Measurements from ENCODE around the gene CKLF.

CKLF gene

GRCh38 chr16:66536525-66536924 lies 15.9 kb upstream of the CKLF start:
- H3K27ac ChIP-seq (ENCODE audit: low read depth, low read length), result no peak overlapping the region
- H3K27me3 ChIP-seq (ENCODE audit: insufficient read depth, low read length), result no peaks in the 10 kb centered on the region
- 88% methylated on average over 4 of the region's 4 CpGs for WGBS
- H3K36me3 ChIP-seq (ENCODE audit: insufficient read depth, low read length), result peaks cover 2% of the 10 kb centered on the region; the same call in 1 of the 2 replicates
- no peak overlapping the region for H3K9ac ChIP-seq (ENCODE audit: low read depth, low read length)
- H3K9me3 ChIP-seq (ENCODE audit: insufficient read depth, low read depth, low read length), result no peaks in the 10 kb centered on the region
- H3K4me1 ChIP-seq (ENCODE audit: insufficient read depth, low read length), result peaks cover under 1% of the 10 kb centered on the region; the same call in 1 of the 2 replicates
- H3K4me3 ChIP-seq (ENCODE audit: low read length), result no peak overlapping the region

- 96% methylated on average over 2 of the region's 2 CpGs for WGBS
Measured at GRCh38 chr16:66537236-66537635, 15.1 kb upstream of the CKLF start.

GRCh38 chr16:66538910-66539309 lies 13.5 kb upstream of the CKLF start:
- Histone ChIP-seq H3K4me3 (ENCODE audit: low read length) (no peak overlapping the region), H3K4me1 (ENCODE audit: insufficient read depth, low read length) (peaks cover 11% of the 10 kb centered on the region), H3K27ac (ENCODE audit: low read depth, low read length) (no peak overlapping the region), H3K36me3 (ENCODE audit: insufficient read depth, low read length) (peaks cover 2% of the 10 kb centered on the region; the same call in 1 of the 2 replicates), H3K27me3 (ENCODE audit: insufficient read depth, low read length) (no peaks in the 10 kb centered on the region), H3K9me3 (ENCODE audit: insufficient read depth, low read depth, low read length) (no peaks in the 10 kb centered on the region), H3K9ac (ENCODE audit: low read depth, low read length) (no peak overlapping the region)
- 94% methylated on average over 5 of the region's 5 CpGs for WGBS

More at GRCh38 chr16:66537236-66537635, 15.1 kb upstream of the CKLF start:
- Histone ChIP-seq H3K9ac (ENCODE audit: low read depth, low read length) (no peak overlapping the region), H3K9me3 (ENCODE audit: insufficient read depth, low read depth, low read length) (no peaks in the 10 kb centered on the region), H3K27me3 (ENCODE audit: insufficient read depth, low read length) (no peaks in the 10 kb centered on the region), H3K4me1 (ENCODE audit: insufficient read depth, low read length) (peaks cover 8% of the 10 kb centered on the region), H3K27ac (ENCODE audit: low read depth, low read length) (no peak overlapping the region), H3K36me3 (ENCODE audit: insufficient read depth, low read length) (peaks cover 2% of the 10 kb centered on the region; the same call in 1 of the 2 replicates), H3K4me3 (ENCODE audit: low read length) (no peak overlapping the region)

- Histone ChIP-seq H3K4me1 (ENCODE audit: insufficient read depth, low read length) (peaks cover 11% of the 10 kb centered on the region), H3K27ac (ENCODE audit: low read depth, low read length) (no peak overlapping the region), H3K36me3 (ENCODE audit: insufficient read depth, low read length) (peaks cover 2% of the 10 kb centered on the region; the same call in 1 of the 2 replicates), H3K4me3 (ENCODE audit: low read length) (no peak overlapping the region), H3K9me3 (ENCODE audit: insufficient read depth, low read depth, low read length) (no peaks in the 10 kb centered on the region), H3K27me3 (ENCODE audit: insufficient read depth, low read length) (no peaks in the 10 kb centered on the region), H3K9ac (ENCODE audit: low read depth, low read length) (no peak overlapping the region)
- 94% methylated on average over 3 of the region's 3 CpGs for WGBS
Measured at GRCh38 chr16:66539623-66540469, 12.5 kb upstream of the CKLF start.

- H3K9me3 ChIP-seq (ENCODE audit: insufficient read depth, low read depth, low read length), result no peaks in the 10 kb centered on the region
- peaks cover 11% of the 10 kb centered on the region for H3K4me1 ChIP-seq (ENCODE audit: insufficient read depth, low read length)
- no peaks in the 10 kb centered on the region for H3K36me3 ChIP-seq (ENCODE audit: insufficient read depth, low read length)
- H3K9ac ChIP-seq (ENCODE audit: low read depth, low read length), result 0 out of 2 replicates have a peak overlapping the region, but pooled peaks have one; percentile 2
- H3K27ac ChIP-seq (ENCODE audit: low read depth, low read length), result no peak overlapping the region
- no peak overlapping the region for H3K4me3 ChIP-seq (ENCODE audit: low read length)
- no peaks in the 10 kb centered on the region for H3K27me3 ChIP-seq (ENCODE audit: insufficient read depth, low read length)
- 79% methylated on average over 18 of the region's 18 CpGs for WGBS
Measured at GRCh38 chr16:66541388-66542355, 10.7 kb upstream of the CKLF start.

GRCh38 chr16:66542396-66542795 lies 10.0 kb upstream of the CKLF start:
- H3K27ac ChIP-seq (ENCODE audit: low read depth, low read length), result no peak overlapping the region
- H3K4me1 ChIP-seq (ENCODE audit: insufficient read depth, low read length), result peaks cover 11% of the 10 kb centered on the region
- H3K27me3 ChIP-seq (ENCODE audit: insufficient read depth, low read length), result no peaks in the 10 kb centered on the region
- H3K9me3 ChIP-seq (ENCODE audit: insufficient read depth, low read depth, low read length), result no peaks in the 10 kb centered on the region
- WGBS, result 73% methylated on average over 3 of the region's 3 CpGs
- no peaks in the 10 kb centered on the region for H3K36me3 ChIP-seq (ENCODE audit: insufficient read depth, low read length)
- no peak overlapping the region for H3K4me3 ChIP-seq (ENCODE audit: low read length)
- H3K9ac ChIP-seq (ENCODE audit: low read depth, low read length), result no peak overlapping the region

- Histone ChIP-seq H3K36me3 (ENCODE audit: insufficient read depth, low read length) (no peaks in the 10 kb centered on the region), H3K4me3 (ENCODE audit: low read length) (no peak overlapping the region), H3K4me1 (ENCODE audit: insufficient read depth, low read length) (peaks cover 11% of the 10 kb centered on the region), H3K27ac (ENCODE audit: low read depth, low read length) (no peak overlapping the region), H3K9ac (ENCODE audit: low read depth, low read length) (no peak overlapping the region), H3K27me3 (ENCODE audit: insufficient read depth, low read length) (no peaks in the 10 kb centered on the region), H3K9me3 (ENCODE audit: insufficient read depth, low read depth, low read length) (no peaks in the 10 kb centered on the region)
- WGBS, result 93% methylated on average over 6 of the region's 6 CpGs
Measured at GRCh38 chr16:66543541-66543940, 8.8 kb upstream of the CKLF start.

- H3K4me1 ChIP-seq (ENCODE audit: insufficient read depth, low read length), result peaks cover 14% of the 10 kb centered on the region
Measured at GRCh38 chr16:66544016-66544757, 8.2 kb upstream of the CKLF start.

GRCh38 chr16:66547101-66547989 lies 5.0 kb upstream of the CKLF start:
- Histone ChIP-seq H3K27me3 (ENCODE audit: insufficient read depth, low read length) (no peaks in the 10 kb centered on the region), H3K4me3 (ENCODE audit: low read length) (no peak overlapping the region), H3K9me3 (ENCODE audit: insufficient read depth, low read depth, low read length) (no peaks in the 10 kb centered on the region), H3K36me3 (ENCODE audit: insufficient read depth, low read length) (no peaks in the 10 kb centered on the region), H3K27ac (ENCODE audit: low read depth, low read length) (no peak overlapping the region), H3K4me1 (ENCODE audit: insufficient read depth, low read length) (peaks cover 7% of the 10 kb centered on the region), H3K9ac (ENCODE audit: low read depth, low read length) (no peak overlapping the region)
- 90% methylated on average over 5 of the region's 5 CpGs for WGBS

More at GRCh38 chr16:66544016-66544757, 8.2 kb upstream of the CKLF start:
- 91% methylated on average over 7 of the region's 7 CpGs for WGBS
- H3K9me3 ChIP-seq (ENCODE audit: insufficient read depth, low read depth, low read length), result no peaks in the 10 kb centered on the region
- H3K27ac ChIP-seq (ENCODE audit: low read depth, low read length), result no peak overlapping the region
- H3K9ac ChIP-seq (ENCODE audit: low read depth, low read length), result no peak overlapping the region
- H3K36me3 ChIP-seq (ENCODE audit: insufficient read depth, low read length), result no peaks in the 10 kb centered on the region
- no peaks in the 10 kb centered on the region for H3K27me3 ChIP-seq (ENCODE audit: insufficient read depth, low read length)
- H3K4me3 ChIP-seq (ENCODE audit: low read length), result no peak overlapping the region

GRCh38 chr16:66548068-66548467 lies 4.3 kb upstream of the CKLF start:
- Histone ChIP-seq H3K27me3 (ENCODE audit: insufficient read depth, low read length) (peaks cover 6% of the 10 kb centered on the region), H3K9me3 (ENCODE audit: insufficient read depth, low read depth, low read length) (no peaks in the 10 kb centered on the region), H3K36me3 (ENCODE audit: insufficient read depth, low read length) (no peaks in the 10 kb centered on the region), H3K9ac (ENCODE audit: low read depth, low read length) (no peak overlapping the region), H3K4me3 (ENCODE audit: low read length) (no peak overlapping the region), H3K27ac (ENCODE audit: low read depth, low read length) (no peak overlapping the region), H3K4me1 (ENCODE audit: insufficient read depth, low read length) (peaks cover 5% of the 10 kb centered on the region; the same call in 1 of the 2 replicates)
- WGBS, result 96% methylated on average over 4 of the region's 4 CpGs

Data from HUES64 (cell line).